ENCODE measurements around the gene GRK1. TPM values are rescaled to one million over a fixed set of nuclear protein-coding genes. Genes with fewer than 3 reads are reported as not detected.
"Not testable (repeated sequence)": the region's sequence is repeated elsewhere in the genome, so short reads cannot be mapped to it uniquely, and the experiment has no call there.

Gene GRK1
- total RNA-seq, 1 donor from 2014 or later, result not detected

DNA sequence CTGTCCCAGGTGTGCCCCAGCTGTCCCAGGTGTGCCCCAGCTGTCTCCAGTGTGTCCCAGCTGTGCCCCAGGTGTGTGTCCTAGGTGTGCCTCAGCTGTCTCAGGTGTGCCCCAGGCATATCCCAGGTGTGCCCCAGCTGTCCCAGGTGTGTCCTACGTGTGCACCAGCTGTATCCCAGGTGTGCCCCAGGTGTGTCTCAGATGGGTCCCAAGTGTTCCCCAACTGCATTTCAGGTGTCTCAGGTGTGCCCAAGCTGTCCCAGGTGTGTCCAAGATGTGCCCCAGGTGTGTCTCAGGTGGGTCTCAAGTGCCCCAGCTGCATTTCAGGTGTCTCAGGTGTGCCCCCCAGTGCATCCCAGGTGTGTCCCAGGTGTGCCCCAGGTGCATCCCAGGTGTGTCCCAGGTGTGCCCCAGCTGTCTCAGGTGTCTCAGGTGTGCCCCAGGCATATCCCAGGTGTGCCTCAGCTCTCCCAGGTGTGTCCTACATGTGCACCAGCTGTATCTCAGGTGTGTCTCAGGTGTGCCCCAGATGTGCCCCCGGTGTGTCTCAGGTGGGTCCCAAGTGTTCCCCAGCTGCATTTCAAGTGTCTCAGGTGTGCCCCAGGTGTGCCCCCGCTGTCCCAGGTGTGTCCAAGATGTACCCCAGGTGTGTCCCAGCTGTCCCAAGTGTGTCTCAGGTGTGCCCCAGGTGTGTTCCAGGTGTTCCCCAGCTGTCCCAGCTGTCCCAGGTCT is 1.3 kb upstream of the GRK1 start:
- no peak for DNase-seq (ENCODE audit: low read depth in 2 of 2)

DNA sequence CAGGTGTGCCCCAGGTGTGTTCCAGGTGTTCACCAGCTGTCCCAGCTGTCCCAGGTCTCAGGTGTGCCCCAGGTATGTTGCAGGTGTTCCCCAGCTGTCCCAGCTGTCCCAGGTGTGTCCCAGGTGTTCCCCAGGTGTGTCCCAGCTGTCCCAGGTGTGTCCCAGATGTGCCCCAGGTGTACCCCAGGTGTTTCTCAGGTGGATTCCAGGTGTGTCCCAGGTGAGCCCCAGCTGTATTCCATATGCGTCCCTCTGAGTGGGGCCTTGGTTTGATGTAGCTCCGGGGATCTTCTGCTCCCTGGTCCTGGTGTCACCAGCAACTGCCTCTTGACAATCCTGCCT is 719 bp upstream of the GRK1 start:
- no peak for DNase-seq (ENCODE audit: low read depth in 2 of 2)

DNA sequence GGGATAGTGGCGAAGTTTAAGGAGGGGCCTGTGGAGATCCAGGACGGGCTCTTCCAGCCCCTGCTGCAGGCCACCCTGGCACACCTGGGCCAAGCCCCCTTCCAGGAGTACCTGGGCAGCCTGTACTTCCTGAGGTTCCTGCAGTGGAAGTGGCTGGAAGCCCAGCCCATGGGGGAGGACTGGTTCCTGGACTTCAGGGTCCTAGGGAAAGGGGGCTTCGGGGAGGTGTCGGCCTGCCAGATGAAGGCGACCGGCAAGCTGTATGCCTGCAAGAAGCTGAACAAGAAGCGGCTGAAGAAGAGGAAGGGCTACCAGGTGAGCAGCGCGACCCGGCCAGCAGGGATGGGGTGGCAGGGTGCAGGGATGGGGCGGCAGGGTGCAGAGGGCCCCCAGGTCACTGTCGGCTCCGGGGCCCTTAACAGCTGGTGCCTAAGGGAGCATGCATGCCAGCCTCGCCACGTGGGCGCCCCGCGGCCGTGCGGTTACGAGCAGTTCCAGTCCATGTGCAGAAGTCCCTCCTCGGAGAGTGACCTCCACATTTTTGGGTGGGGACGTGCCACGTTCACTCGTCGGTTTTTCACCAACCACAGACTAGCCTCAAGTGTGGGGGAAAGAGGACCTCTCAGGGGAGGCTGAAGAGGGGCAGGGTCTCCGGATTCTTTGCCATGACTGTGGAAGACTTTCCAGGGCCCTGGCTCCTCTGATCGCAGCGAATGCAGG is 912 bp downstream of the GRK1 start:
- DNase-seq (ENCODE audit: low read depth in 2 of 2), result no peak

DNA sequence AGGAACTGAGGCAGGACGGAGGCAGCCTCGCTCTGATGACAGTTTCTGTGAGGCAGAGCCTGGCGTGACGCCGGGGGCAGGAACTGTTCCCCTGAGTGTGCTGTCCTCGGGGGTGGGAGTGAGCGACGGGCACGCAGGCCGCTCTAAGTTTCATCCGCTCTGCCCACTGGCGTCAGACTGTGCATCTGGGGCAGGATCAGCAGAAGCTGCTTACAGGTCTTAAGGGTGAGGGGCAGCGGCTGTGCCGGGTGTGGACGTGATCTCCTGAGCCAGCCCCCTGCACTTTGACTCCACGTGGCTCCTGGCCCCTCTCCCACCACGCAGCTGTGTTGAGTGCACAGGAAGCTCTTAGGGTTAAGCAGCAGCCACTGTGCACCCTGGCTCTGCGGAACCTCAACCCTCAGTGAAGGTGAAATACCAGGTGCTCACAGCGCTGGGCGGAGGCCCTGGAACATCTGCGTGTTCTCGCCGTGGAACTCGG is 1.5 kb downstream of the GRK1 start:
- no peak for DNase-seq (ENCODE audit: low read depth in 2 of 2)

DNA sequence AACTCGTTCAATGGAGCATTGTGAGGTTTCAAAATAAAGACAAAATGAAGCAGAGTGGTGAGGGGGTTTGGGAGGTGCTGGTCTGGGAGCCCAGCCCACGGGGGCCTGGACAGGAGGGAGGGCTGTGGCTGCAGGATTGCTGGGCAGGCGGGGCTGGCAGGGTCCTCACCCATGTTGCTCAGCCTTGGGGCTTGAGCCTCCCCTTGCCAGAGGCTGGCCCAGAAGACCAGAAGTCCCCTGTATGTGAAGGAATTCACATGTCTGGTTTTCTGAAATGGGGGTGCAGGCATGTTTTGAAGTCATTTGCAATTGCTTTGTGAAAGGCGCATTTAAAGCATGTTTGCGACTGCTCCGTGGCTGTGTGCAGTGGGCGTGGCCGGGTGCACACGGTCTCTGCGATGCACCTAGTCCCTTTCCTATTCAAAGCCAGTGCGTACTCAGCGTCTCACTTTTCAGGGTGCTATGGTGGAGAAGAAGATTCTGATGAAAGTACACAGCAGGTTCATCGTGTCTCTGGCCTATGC is 2.3 kb downstream of the GRK1 start:
- DNase-seq (ENCODE audit: low read depth in 2 of 2), result no peak

DNA sequence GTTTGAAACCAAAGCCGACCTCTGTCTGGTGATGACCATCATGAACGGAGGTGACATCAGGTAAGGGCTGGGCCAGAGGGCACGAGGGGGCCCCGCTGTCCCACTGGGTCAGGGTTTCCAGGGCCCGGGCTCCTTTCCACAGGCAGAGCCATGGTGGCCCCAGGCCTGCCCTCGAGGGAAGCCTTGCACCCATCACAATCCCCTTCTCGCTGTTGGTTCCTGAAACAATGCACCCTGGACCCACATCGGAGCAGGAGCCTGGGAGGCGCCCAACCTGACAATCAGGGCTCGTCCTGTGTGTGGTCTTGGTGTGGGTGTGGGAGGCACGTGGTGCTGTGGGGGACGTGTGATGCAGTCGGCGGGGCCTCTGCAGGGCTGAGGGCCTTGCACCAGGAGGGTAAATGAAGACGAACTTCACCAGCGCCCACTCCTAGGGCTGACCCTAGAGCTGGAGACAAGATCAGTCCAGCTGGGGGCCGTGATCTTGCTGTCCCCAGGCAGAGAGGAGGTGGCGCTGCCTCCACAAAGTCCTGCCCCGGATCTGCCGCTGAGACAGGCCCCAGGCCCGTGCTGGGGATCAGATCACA is 2.8 kb downstream of the GRK1 start:
- DNase-seq (ENCODE audit: low read depth in 2 of 2), result no peak

DNA sequence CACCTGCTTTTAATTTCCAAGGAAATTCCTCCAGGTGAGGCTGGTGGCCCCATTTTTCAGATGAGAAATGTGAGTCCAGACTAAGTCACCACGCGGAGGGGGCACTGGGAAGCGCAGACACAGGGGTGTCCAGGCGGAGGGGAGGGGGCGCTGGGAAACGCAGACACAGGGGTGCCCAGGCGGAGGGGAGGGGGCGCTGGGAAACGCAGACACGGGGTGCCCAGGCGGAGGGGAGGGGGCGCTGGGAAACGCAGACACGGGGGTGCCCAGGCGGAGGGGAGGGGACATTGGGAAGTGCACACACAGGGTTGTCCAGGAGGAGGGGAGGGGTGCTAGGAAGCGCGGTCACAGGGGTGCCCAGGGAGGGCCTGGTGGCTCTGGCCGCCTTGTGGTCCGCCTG is 3.5 kb downstream of the GRK1 start:
- no peak for DNase-seq (ENCODE audit: low read depth in 2 of 2)

DNA sequence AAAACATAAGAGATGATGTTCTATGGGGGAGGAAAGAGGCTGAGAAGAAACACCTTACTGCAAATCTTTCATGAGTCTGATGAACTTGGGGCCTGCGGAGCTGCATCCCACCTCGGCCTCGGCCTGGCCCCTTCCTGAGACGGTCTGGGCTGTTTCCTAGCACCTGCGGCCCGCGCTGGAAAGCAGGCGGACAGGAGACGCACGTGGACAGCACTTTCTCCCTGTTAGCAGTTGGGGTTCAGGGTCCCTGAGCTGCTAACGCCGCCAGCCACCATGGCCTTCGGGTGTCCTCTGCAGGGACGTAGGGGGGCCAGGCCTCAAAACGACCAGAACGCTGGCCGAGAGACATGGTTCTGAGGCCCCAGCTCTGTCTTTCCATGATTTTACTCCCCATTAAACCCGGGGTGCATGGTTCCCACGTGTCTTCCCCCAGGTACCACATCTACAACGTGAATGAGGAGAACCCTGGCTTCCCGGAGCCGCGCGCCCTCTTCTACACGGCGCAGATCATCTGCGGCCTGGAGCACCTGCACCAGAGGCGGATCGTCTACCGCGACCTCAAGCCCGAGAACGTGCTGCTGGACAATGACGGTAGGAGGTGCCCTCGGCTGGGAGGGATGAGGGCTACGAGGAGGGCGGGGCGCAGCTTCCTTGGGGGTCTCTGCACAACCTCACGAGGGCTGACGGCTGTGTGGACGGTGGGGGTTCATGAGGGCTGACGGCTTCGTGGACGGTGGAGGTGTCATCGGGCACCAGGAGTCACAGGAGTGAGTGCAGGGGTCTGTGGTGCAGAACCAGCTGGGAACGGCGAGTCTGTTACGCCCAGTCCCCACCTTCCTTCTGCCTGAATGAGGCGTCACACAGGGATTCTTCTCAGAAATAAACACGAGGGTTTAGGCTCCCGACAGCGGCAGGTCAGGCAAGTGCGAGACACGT is 4.3 kb downstream of the GRK1 start:
- no peak for DNase-seq (ENCODE audit: low read depth in 2 of 2)

DNA sequence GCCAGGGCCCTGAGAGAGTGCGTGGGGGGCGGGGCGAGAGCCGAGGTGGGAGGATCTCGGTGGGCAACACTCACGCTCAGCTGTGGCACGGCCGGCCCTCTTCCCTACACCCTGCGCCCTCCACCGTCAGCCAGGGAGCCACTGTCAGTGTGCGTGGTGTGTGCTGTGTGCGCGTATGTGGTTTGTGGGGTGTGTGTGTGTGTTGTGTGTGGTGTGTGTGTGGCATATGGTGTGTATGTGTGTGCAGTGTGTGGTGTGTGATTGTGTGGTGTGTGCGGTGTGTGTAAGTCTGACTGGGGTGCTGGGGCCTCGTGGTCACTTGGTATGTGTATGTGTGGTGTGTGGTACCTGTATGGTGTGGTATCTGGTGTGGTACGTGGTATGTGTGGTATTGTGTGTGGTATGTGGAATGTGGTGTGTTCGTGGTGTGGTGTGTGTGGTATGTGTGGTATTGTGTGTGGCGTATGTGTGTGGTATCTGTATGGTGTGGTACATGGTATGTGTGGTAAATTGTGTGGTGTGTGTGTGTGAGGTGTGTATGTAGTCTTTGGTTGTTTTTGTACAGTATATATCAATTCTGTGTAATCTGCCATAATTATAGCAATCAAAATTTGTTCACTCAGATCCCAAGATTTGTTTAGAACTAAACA is 5.1 kb downstream of the GRK1 start:
- no peak for DNase-seq (ENCODE audit: low read depth in 2 of 2)

DNA sequence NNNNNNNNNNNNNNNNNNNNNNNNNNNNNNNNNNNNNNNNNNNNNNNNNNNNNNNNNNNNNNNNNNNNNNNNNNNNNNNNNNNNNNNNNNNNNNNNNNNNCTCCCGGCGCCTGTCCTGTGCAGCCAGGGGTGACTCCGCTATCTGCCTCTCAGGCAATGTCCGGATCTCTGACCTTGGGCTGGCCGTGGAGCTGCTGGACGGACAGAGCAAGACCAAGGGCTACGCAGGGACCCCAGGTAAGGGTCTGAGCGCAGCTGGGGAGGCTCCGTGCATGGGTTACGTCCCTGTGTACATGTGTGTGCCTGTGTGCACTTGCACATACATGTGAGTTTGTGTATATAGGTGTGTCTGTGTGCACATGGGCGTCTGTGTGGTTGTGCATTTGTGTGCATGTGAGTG is 55.9 kb downstream of the GRK1 start:
- DNase-seq (ENCODE audit: low read depth in 2 of 2), result no peak

DNA sequence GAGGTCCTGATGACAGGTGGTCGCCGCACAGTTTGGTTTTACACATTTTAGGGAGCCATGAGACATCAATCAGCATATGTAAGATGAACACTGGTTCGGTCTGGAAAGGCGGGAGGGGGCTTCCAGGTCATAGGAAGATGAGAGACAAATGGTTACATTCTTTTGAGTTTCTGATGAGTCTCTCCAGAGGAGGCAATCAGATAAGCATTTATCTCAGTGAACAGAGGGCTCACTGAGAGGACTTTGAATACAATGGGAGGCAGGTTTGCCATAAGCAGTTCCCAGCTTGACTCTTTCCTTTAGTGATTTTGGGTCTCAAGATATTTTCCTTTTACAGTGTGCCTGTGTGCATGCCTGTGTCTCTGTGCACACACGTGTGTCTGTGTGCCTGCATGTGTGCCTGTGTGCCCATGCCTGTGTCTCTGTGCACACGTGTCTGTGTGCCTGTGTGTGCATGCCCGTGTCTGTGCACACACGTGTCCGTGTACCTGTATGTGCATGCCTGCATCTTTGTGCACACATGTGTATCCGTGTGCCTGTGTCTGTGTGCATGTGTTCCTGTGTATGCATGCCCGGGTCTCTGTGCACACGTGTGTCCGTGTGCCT is 56.5 kb downstream of the GRK1 start:
- no peak for DNase-seq (ENCODE audit: low read depth in 2 of 2)

DNA sequence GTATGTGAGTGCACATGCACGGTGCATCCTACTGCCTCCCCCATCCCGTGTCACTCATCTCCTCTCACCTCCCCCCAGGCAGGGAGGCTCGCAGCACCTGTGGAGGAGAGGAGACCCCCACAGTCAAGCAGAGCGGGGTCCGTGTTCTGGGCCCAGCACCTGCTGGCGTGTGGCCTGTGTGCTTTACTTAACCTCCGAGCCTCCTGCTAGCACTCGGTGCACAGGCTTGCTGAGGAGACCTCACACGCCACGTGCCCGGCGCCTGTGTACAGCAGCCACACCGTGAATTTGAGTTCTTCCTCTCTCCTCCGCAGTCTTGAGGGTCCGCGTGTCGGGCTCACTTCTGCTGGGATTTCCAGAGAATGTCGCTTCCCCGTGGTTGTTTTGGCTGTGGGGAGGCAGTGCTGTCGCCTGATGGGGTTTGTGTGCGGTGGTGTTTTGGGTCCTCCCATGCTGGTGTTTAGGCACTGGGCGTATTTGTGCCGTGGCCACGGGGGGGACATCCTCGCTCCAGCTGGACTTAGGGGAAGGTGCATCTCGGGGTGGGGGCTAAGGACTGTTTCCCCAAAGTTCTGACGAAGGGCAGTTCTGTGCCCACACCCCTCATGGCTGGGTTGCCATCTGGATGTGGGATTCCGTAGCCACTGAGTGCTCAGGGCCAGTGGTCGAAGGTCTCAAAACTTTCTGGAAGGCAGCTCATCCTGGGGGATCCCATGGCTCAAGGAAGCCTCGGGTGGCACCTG is 57.2 kb downstream of the GRK1 start:
- no peak for DNase-seq (ENCODE audit: low read depth in 2 of 2)

DNA sequence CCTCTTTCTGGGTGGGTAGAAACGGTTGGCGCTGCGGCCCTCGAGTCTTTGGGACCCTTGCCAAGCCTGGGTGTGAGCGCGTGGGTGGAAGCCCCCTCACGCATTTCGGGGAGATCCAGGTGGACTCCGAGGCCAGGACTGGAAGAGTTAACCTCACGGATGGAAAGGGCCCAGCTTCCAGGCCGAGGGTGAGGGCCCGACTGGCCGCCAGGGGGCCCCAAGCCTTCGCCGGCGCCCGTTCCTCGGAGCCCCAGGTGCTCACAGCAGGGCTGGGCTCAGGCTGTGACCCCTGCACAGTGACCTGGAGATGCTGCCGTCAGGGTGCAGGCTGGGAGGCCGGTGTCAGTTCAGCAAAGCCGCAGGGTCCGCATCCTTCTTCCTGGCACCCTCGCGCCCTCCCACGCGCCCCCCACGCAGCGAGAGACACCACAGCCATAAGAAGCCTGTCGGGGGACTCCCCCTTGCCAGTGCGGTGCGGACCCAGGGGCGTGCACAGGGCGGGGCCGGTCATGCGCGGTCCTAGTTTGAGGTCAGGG is 57.8 kb downstream of the GRK1 start:
- DNase-seq (ENCODE audit: low read depth in 2 of 2), result peak; percentile 67 to 79

DNA sequence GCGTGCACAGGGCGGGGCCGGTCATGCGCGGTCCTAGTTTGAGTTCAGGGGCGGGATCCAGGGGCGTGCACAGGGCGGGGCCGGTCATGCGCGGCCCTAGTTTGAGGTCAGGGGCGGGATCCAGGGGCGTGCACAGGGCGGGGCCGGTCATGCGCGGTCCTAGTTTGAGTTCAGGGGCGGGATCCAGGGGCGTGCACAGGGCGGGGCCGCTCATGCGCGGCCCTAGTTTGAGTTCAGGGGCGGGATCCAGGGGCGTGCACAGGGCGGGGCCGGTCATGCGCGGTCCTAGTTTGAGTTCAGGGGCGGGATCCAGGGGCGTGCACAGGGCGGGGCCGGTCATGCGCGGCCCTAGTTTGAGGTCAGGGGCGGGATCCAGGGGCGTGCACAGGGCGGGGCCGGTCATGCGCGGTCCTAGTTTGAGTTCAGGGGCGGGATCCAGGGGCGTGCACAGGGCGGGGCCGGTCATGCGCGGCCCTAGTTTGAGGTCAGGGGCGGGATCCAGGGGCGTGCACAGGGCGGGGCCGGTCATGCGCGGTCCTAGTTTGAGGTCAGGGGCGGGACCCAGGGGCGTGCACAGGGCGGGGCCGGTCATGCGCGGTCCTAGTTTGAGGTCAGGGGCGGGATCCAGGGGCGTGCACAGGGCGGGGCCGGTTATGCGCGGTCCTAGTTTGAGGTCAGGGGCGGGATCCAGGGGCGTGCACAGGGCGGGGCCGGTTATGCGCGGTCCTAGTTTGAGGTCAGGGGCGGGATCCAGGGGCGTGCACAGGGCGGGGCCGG is 58.5 kb downstream of the GRK1 start:
- not testable (repeated sequence) for DNase-seq (ENCODE audit: low read depth in 2 of 2)

DNA sequence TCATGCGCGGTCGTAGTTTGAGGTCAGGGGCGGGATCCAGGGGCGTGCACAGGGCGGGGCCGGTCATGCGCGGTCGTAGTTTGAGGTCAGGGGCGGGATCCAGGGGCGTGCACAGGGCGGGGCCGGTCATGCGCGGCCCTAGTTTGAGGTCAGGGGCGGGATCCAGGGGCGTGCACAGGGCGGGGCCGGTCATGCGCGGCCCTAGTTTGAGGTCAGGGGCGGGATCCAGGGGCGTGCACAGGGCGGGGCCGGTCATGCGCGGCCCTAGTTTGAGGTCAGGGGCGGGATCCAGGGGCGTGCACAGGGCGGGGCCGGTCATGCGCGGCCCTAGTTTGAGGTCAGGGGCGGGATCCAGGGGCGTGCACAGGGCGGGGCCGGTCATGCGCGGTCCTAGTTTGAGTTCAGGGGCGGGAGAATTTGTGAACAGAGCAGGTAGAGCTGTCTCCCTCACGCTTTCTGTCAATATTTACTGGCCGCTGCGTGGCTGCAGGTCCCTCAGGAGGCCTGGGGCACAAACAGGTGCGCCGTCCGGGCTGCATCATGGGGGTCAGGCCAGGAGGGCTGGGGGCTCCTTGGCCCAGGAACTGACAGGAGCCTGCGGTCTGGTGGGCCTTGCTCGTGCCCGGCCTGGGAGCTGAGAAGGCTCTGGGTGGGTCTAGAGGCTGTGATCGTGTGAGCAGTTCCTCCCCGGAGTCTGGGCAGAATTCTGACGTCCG is 59.2 kb downstream of the GRK1 start:
- DNase-seq (ENCODE audit: low read depth in 2 of 2), result not testable (repeated sequence)

DNA sequence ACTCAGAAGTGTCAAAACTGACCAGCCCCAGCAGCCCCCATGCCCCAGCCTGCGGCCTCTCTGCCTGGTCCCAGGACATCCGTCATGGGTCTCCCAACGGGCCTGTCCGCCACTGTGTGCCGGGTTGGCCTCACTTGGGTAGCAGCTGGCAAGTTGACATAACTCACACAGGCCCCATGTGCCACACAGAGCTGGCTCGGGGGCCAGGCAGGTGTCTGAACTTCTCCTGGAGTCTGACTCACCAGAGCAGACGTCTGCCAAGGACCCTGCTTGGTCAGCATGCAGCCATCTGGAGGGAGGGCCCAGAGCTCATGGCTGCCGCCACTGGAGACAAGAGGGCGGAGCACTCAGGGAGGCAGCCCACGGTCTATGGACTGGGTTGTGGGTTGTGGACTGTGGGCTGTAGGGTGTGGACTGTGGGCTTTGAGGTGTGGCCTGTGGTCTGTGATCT is 60.0 kb downstream of the GRK1 start:
- peak in 1 of 2 donors; percentile 41 for DNase-seq (ENCODE audit: low read depth in 2 of 2)

DNA sequence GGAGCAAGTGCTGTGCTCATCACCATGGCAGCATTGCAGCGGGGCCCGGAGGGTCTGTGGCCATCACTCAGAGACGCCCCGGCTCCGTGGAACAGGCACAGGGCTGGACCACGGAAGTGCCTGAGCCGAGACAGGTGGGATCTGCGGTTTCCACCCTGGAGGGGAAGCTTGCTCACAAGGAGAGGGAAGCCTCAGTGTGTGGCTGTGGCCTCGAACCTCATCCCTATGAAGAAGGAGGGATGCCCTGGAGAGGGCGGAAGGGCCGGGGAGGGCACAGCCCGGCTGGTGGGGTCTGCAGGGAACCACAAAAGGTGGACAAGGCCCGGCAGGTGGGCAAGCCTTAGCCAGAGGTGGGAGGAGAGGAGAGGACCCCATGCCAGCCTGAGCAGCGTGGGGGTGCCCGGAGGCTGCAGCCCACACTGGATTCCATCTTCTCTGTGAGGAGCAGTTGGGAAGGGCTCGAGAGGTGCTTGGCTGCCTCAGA is 61.6 kb downstream of the GRK1 start:
- no peak for DNase-seq (ENCODE audit: low read depth in 2 of 2)

Measured in lung microvascular endothelial cell (primary cell).